Smooth muscle cell (in vitro differentiated cells): ENCODE results near the gene EIF2B4. TPM values are rescaled to one million over a fixed set of nuclear protein-coding genes. Genes with fewer than 3 reads are reported as not detected.

Source experiments
- DNase-seq: peaks from one replicate; lab custom pipeline; 2025; ENCODE audit not compliant: unreplicated experiment; lab: John Stamatoyannopoulos, UW
- H2AFZ ChIP-seq: fragments of 200-600 bp; sonication (generic); 2 replicates; pipeline ENCODE4 v1.6.0; 2016; ENCODE audit warnings: antibody characterized with exemption, low read depth, mild to moderate bottlenecking
- H3F3A ChIP-seq: fragments of 200-600 bp; sonication (generic); 2 replicates; pipeline ENCODE4 v1.6.0; 2017; ENCODE audit warnings: antibody characterized with exemption, low read depth
- H3K27ac ChIP-seq: fragments of 200-600 bp; sonication (generic); 2 replicates; pipeline ENCODE4 v1.5.1; 2016; ENCODE audit warnings: low read depth, mild to moderate bottlenecking
- H3K27me3 ChIP-seq: fragments of 200-600 bp; sonication (generic); 2 replicates; pipeline ENCODE4 v1.6.1; 2016; ENCODE audit warnings: low read depth, mild to moderate bottlenecking
- H3K36me3 ChIP-seq: fragments of 200-600 bp; sonication (generic); 2 replicates; pipeline ENCODE4 v1.5.1; 2016; ENCODE audit warnings: low read depth
- H3K4me1 ChIP-seq: fragments of 200-600 bp; sonication (generic); 2 replicates; pipeline ENCODE4 v1.5.1; 2016; ENCODE audit warnings: low read depth
- H3K4me2 ChIP-seq: fragments of 200-600 bp; sonication (generic); 2 replicates; pipeline ENCODE4 v1.6.0; 2016; ENCODE audit warnings: mild to moderate bottlenecking
- H3K4me3 ChIP-seq: fragments of 200-600 bp; sonication (generic); 2 replicates; pipeline ENCODE4 v1.5.1; 2016; ENCODE audit warnings: mild to moderate bottlenecking
- H3K79me2 ChIP-seq: fragments of 200-600 bp; sonication (generic); 2 replicates; pipeline ENCODE4 v1.6.0; 2016; ENCODE audit warnings: low read depth, mild to moderate bottlenecking
- H3K9ac ChIP-seq: fragments of 200-600 bp; sonication (generic); 2 replicates; pipeline ENCODE4 v1.6.0; 2016; ENCODE audit warnings: low read depth
- H3K9me3 ChIP-seq: fragments of 200-600 bp; sonication (generic); replicated peaks from 2 replicates; pipeline ENCODE4 v1.5.1; 2016; ENCODE audit warnings: low read depth
- H4K20me1 ChIP-seq: fragments of 200-600 bp; sonication (generic); 2 replicates; pipeline ENCODE4 v1.6.0; 2016; ENCODE audit warnings: low read depth
- WGBS: methylation state at CpG from one replicate; pipeline ENCODE4 v1.1.7; 2016; ENCODE audit warnings: low lambda C conversion rate; 5-methylcytosine and 5-hydroxymethylcytosine counted together
- polyA plus RNA-seq: library from polyadenylated mRNA; unstranded; fragments of >200 nt; fragmentation: Nextera tagmentation; extraction: Ambion mirVana; gene quantifications from 2 replicates; pipeline ENCODE4 v1.2.1, GENCODE V29; 2016
- total RNA-seq: library from RNA; depleted of rRNA; stranded (reverse); fragments of >200 nt; gene quantifications from 2 replicates; pipeline ENCODE4 v1.2.3, GENCODE V29; 2014
- TF ChIP-seq, protein P1 (sequence below): fragments of 200-600 bp; sonication (generic); IDR thresholded peaks from 2 replicates; pipeline ENCODE4 v1.5.1; 2017; ENCODE audit warnings: borderline replicate concordance, mild to moderate bottlenecking, antibody characterized with exemption; ENCODE audit not compliant: insufficient read depth, poor library complexity, severe bottlenecking

Gene EIF2B4
- total and polyA plus RNA-seq, 2 experiments from 2014 or later, result 36.4 to 70.2 TPM

DNA sequence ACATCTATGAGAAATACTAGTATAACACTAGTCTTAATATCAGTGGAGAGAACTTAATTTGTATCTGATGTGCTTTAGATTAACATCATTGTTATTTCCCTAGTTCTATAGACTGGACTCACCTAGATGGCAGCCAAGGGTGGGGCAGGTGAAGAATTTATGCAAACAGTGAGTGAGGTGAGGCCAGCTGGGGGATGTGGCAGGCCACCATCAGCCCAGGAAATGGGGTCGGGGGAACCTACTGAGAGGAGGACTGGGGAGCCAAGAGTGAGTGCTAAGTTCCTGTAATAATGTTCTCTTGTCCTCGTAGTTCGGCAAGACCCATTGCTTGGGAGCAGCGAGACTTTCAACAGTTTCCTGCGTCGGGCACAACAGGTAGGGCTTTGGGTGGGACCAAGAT, 2.8 kb upstream of the EIF2B4 start:
- 96% methylated on average over 6 of the region's 6 CpGs for WGBS
- H3F3A ChIP-seq, result peaks cover 3% of the 10 kb centered on the region
- no peaks in the 10 kb centered on the region for H3K27me3 ChIP-seq
- H3K27ac ChIP-seq, result no peak overlapping the region
- peaks cover 42% of the 10 kb centered on the region for H3K79me2 ChIP-seq
- H3K4me1 ChIP-seq, result peaks cover 15% of the 10 kb centered on the region
- peaks cover 12% of the 10 kb centered on the region for H4K20me1 ChIP-seq
- no peaks in the 10 kb centered on the region for H3K9me3 ChIP-seq
- H3K36me3 ChIP-seq, result no peaks in the 10 kb centered on the region
- no peak overlapping the region for H3K4me2 ChIP-seq
- no peak overlapping the region for H2AFZ ChIP-seq
- TF ChIP-seq, protein P1, sequence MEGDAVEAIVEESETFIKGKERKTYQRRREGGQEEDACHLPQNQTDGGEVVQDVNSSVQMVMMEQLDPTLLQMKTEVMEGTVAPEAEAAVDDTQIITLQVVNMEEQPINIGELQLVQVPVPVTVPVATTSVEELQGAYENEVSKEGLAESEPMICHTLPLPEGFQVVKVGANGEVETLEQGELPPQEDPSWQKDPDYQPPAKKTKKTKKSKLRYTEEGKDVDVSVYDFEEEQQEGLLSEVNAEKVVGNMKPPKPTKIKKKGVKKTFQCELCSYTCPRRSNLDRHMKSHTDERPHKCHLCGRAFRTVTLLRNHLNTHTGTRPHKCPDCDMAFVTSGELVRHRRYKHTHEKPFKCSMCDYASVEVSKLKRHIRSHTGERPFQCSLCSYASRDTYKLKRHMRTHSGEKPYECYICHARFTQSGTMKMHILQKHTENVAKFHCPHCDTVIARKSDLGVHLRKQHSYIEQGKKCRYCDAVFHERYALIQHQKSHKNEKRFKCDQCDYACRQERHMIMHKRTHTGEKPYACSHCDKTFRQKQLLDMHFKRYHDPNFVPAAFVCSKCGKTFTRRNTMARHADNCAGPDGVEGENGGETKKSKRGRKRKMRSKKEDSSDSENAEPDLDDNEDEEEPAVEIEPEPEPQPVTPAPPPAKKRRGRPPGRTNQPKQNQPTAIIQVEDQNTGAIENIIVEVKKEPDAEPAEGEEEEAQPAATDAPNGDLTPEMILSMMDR, result no peak
- no peak for DNase-seq
- H3K4me3 ChIP-seq, result no peak overlapping the region
- H3K9ac ChIP-seq, result no peak overlapping the region

DNA sequence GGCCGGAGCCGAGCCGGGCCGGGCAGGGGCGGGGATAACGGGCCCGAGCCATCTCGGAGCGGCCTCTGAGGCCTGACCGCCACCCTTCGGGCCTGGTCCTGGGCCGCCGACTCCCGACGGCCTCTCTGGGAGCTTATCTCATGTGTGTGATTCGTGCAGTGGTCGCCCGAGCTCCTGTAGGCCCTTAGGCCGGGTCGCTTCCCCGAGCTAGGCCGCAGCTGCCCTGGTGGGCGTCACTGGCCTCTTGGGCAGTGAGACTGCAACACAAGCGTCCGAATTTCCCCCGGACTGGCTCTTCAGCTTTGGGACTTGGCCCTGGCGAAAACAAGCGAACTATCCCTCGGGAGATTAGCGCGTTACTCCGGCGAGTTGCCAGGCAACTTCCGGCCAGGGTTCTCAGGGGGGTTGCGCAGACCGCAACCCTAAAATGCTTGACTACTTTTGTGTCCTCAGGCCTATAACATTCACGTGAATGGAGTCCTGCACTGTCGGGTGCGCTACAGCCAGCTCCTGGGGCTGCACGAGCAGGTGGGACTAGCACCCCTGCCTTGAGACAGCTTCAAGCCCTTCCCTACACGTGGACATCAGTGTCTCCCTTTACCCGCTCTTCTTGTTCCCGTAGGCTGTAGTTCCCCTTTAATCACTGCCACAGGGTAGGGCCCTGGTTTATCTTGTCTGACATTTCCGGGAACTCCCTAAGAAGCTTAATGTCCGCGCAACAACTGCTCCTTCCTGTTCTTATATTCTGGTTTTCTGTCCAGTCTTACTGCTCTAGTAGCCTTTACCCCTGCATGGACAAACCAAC, 880 bp upstream of the EIF2B4 start:
- WGBS, result 2% methylated on average over 43 of the region's 46 CpGs
- Histone ChIP-seq H3K4me2 (peak overlapping the region; percentile 94), H4K20me1 (peaks cover 12% of the 10 kb centered on the region), H3K4me3 (peak overlapping the region; percentile 72), H3K9me3 (no peaks in the 10 kb centered on the region), H3K27ac (peak overlapping the region; percentile 80), H3K36me3 (peaks cover 10% of the 10 kb centered on the region), H3K79me2 (peaks cover 46% of the 10 kb centered on the region), H3K4me1 (peaks cover 15% of the 10 kb centered on the region), H3K9ac (peak overlapping the region; percentile 92), H2AFZ (peak overlapping the region; percentile 46), H3F3A (peaks cover 8% of the 10 kb centered on the region), H3K27me3 (no peaks in the 10 kb centered on the region)
- no peak for DNase-seq
- TF ChIP-seq, protein P1, result no peak

DNA sequence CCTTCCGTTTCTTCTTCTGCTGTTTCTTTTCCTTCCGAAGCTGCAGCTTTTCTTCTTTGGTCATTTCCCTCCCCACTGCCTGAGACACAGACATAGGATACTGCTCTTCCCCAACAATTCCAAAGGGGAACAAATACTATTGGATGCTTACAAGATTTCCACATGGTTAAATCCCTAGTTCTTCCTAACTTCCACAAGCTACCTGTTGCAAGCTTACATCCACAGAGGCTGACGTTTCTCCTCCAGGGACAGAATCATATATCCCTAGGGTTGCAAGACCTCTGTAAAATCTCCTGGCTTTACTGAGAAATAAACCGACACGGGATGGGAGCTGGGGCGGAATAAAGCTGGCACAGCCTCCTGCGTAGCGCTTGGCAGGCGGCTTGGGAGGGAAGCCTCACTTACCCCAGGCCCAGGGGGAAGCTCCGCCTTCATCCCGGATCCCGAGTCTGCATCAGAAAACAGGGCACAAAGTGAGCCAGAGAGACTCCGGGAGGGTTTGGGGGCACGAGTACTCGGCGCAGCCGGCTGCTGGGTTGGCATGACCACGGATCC, 590 bp downstream of the EIF2B4 start:
- WGBS, result 6% methylated on average over 18 of the region's 18 CpGs
- no peak for DNase-seq

More for the DNA sequence above, 590 bp downstream of the EIF2B4 start:
- H3K4me2 ChIP-seq, result peak overlapping the region; percentile 91
- peak overlapping the region; percentile 82 for H2AFZ ChIP-seq
- TF ChIP-seq, protein P1, result no peak
- peaks cover 15% of the 10 kb centered on the region for H3K4me1 ChIP-seq
- H4K20me1 ChIP-seq, result peaks cover 12% of the 10 kb centered on the region
- peaks cover 5% of the 10 kb centered on the region for H3F3A ChIP-seq
- peak overlapping the region; percentile 82 for H3K9ac ChIP-seq
- H3K36me3 ChIP-seq, result peaks cover 10% of the 10 kb centered on the region
- H3K27me3 ChIP-seq, result no peaks in the 10 kb centered on the region
- peaks cover 46% of the 10 kb centered on the region for H3K79me2 ChIP-seq
- H3K27ac ChIP-seq, result peak overlapping the region; percentile 64
- peak overlapping the region; percentile 72 for H3K4me3 ChIP-seq
- H3K9me3 ChIP-seq, result no peaks in the 10 kb centered on the region
